ELR (cell line): Measurements from ENCODE around the gene COL8A2.

Source experiments
- DNase-seq: peaks from one replicate; pipeline ENCODE4 v3.0.0-alpha.2; 2015; ENCODE audit warnings: low read depth

Gene COL8A2

GRCh38 chr1:36051821-36052220 lies 73.2 kb downstream of the COL8A2 start:
- no peak for DNase-seq
